HEK293 (cell line): ENCODE measurements around the gene CBX8.

Experiments used
- PRDM1 ChIP-seq: fragments of 450-650 bp; formaldehyde crosslinking; IDR thresholded peaks from 2 replicates; pipeline ENCODE4; 2016; ENCODE audit warnings: missing biosample characterization, missing genetic modification characterization
- ZNF223 ChIP-seq: fragments of 450-650 bp; formaldehyde crosslinking; IDR thresholded peaks from 2 replicates; pipeline ENCODE4 v1.5.1; 2016; ENCODE audit warnings: missing biosample characterization, missing genetic modification characterization
- ZNF239 ChIP-seq: fragments of 450-650 bp; formaldehyde crosslinking; IDR thresholded peaks from 2 replicates; pipeline ENCODE4 v1.5.1; 2016; ENCODE audit warnings: missing biosample characterization, missing genetic modification characterization
- ZNF747 ChIP-seq: fragments of 450-650 bp; formaldehyde crosslinking; IDR thresholded peaks from 2 replicates; pipeline ENCODE4 v1.5.1; 2016; ENCODE audit warnings: missing biosample characterization, missing genetic modification characterization

DNA sequence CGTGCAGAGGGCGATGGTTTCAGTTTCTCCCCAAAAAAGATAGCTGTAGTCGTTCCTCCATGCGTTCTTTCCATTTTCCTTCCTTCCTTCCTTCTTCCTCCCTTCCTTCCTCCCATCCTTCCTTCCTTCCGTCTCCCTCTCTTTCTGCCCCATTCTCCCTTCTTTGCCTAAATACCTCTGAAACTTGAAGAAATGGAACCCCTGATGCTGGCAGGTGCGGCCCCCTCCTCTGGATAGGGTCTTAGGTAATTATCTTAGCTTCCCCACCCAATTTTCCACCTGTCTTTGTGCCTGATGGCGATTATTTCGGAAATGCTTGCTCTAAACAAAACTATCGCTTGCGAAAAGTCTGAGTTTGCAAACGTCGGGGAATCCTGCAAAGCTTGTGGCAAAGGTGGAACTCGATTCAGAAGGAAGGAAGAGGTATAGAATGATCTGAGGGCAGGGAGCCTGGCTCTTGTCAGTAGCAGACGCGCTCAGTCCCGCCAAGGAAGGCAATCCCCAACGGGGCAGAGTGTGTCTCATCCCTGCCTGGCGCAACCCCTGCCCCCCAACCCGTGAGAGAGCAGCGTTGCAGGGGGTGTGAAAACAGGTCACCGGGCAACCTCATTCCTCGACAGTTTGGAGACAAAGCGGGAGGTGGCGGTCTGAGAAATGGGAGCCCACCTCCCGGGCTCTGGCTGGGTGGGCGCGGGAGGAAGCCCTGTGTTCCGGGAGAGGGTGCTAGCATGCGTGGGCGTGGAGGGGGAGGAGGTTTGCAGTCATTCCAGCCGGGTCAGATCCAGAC, 2.9 kb upstream of the CBX8 start:
- TF ChIP-seq ZNF223 (tag by site-specific recombination) = no peak
- TF ChIP-seq ZNF747 = no peak
- TF ChIP-seq PRDM1 (tag by site-specific recombination) = no peak
- TF ChIP-seq ZNF239 = no peak
